T-helper 2 cell (primary cell): ENCODE data around the gene DAB2IP.

Experiments used
- DNase-seq, 5 experiments: peaks; one replicate each; pipeline versions ENCODE4 v3.0.0 to v3.0.0-alpha.2; 2012 to 2022

Gene DAB2IP

GRCh38 chr9:121765021-121765950 is 113.9 kb downstream of the DAB2IP start:
- no peak for DNase-seq

- no peak for DNase-seq
Observed at GRCh38 chr9:121766081-121766683, 114.7 kb downstream of the DAB2IP start.

- DNase-seq, result no peak
Observed at GRCh38 chr9:121767171-121767769, 115.8 kb downstream of the DAB2IP start.

- no peak for DNase-seq
Observed at GRCh38 chr9:121768416-121769015, 117.1 kb downstream of the DAB2IP start.

GRCh38 chr9:121769939-121770338 is 118.5 kb downstream of the DAB2IP start:
- no peak for DNase-seq

GRCh38 chr9:121770415-121771273 is 119.2 kb downstream of the DAB2IP start:
- no peak for DNase-seq

- DNase-seq, result no peak
Observed at GRCh38 chr9:121771418-121771817, 120.0 kb downstream of the DAB2IP start.

- peak in 1 of 5 experiments; percentile 1 for DNase-seq
Observed at GRCh38 chr9:121771851-121772599, 120.6 kb downstream of the DAB2IP start.

GRCh38 chr9:121772600-121773285 is 121.3 kb downstream of the DAB2IP start:
- peak in 1 of 5 experiments; percentile 2 for DNase-seq

GRCh38 chr9:121773286-121773953 is 122.0 kb downstream of the DAB2IP start:
- DNase-seq, result peak in 1 of 5 experiments; percentile 2

- DNase-seq, result peak in 1 of 5 experiments; percentile 1
Observed at GRCh38 chr9:121773954-121774714, 122.7 kb downstream of the DAB2IP start.

GRCh38 chr9:121774715-121775613 is 123.5 kb downstream of the DAB2IP start:
- DNase-seq, result no peak

GRCh38 chr9:121776001-121776738 is 124.7 kb downstream of the DAB2IP start:
- DNase-seq, result no peak

GRCh38 chr9:121776739-121777637 is 125.6 kb downstream of the DAB2IP start:
- no peak for DNase-seq

- no peak for DNase-seq
Observed at GRCh38 chr9:121778252-121779225, 127.1 kb downstream of the DAB2IP start.
